LNCAP (cell line): ENCODE results near the gene PTPN21.

Experiments
- TF ChIP-seq, protein P1 (sequence below): fragments of 450-650 bp; IDR thresholded peaks from 2 replicates; pipeline ENCODE4 v1.5.1; 2017; ENCODE audit warnings: mild to moderate bottlenecking

The PTPN21 gene

DNA sequence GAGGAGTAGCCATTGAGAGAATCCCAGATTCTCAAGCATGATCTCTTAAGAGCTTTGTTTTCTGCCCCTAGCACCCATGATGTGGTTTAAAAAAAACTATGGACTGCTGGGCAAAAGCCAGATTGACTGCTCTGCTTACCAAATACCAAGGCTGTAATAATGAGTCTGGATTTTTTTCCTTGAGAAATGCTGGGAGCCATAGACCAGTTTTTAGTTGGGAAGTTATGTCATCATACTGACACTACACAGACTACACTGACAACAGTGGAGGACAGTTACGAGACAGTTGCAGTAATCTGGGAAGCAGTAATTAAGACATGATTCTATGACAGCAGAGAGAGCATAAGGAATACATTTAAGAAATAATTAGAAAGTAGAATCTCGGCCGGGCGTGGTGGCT, 133.5 kb downstream of the PTPN21 start:
- TF ChIP-seq, protein P1, sequence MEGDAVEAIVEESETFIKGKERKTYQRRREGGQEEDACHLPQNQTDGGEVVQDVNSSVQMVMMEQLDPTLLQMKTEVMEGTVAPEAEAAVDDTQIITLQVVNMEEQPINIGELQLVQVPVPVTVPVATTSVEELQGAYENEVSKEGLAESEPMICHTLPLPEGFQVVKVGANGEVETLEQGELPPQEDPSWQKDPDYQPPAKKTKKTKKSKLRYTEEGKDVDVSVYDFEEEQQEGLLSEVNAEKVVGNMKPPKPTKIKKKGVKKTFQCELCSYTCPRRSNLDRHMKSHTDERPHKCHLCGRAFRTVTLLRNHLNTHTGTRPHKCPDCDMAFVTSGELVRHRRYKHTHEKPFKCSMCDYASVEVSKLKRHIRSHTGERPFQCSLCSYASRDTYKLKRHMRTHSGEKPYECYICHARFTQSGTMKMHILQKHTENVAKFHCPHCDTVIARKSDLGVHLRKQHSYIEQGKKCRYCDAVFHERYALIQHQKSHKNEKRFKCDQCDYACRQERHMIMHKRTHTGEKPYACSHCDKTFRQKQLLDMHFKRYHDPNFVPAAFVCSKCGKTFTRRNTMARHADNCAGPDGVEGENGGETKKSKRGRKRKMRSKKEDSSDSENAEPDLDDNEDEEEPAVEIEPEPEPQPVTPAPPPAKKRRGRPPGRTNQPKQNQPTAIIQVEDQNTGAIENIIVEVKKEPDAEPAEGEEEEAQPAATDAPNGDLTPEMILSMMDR: no peak

- TF ChIP-seq, protein P1: no peak
Measured at GRCh38 chr14:88420187-88420586, 134.6 kb downstream of the PTPN21 start.

GRCh38 chr14:88417594-88417993, 137.2 kb downstream of the PTPN21 start:
- TF ChIP-seq, protein P1: no peak
